Astrocyte (in vitro differentiated cells and primary cell): Measurements from ENCODE around the gene LRRC2. TPM values are rescaled to one million over a fixed set of nuclear protein-coding genes. Genes with fewer than 3 reads are reported as not detected.

ENCODE experiments used
- DNase-seq: peaks from one replicate; pipeline ENCODE4 v3.0.0-alpha.2; 2010; ENCODE audit warnings: low read depth
- FAIRE-seq: peaks from 2 replicates; lab custom pipeline; 2011; peaks lifted over from hg19 to GRCh38; lab: Jason Lieb, UNC
- H2AFZ ChIP-seq: 2 replicates; pipeline ENCODE4 v1.6.0; 2012; ENCODE audit warnings: low read depth, low read length, inconsistent platforms
- H3K27ac ChIP-seq: 2 replicates; pipeline ENCODE4 v1.5.1; 2011; ENCODE audit warnings: low read depth, low read length, inconsistent platforms
- H3K27me3 ChIP-seq: 2 replicates; pipeline ENCODE4 v1.6.0; 2011; ENCODE audit warnings: low read length, inconsistent platforms; ENCODE audit not compliant: insufficient read depth
- H3K36me3 ChIP-seq: 2 replicates; pipeline ENCODE4 v1.5.1; 2011; ENCODE audit warnings: low read length, inconsistent platforms; ENCODE audit not compliant: insufficient read depth
- H3K4me1 ChIP-seq: 2 replicates; pipeline ENCODE4 v1.5.1; 2011; ENCODE audit warnings: low read length, inconsistent platforms; ENCODE audit not compliant: insufficient read depth
- H3K4me2 ChIP-seq: 2 replicates; pipeline ENCODE4 v1.6.0; 2012; ENCODE audit warnings: low read length, inconsistent platforms
- H3K4me3 ChIP-seq: 2 replicates; pipeline ENCODE4 v1.5.1; 2011; ENCODE audit warnings: low read depth, mild to moderate bottlenecking, low read length, inconsistent platforms; ENCODE audit not compliant: insufficient read depth
- H3K79me2 ChIP-seq: 2 replicates; pipeline ENCODE4 v1.6.0; 2012; ENCODE audit warnings: mild to moderate bottlenecking, low read length, inconsistent platforms; ENCODE audit not compliant: insufficient read depth
- H3K9ac ChIP-seq: 2 replicates; pipeline ENCODE4 v1.6.0; 2012; ENCODE audit warnings: mild to moderate bottlenecking, low read length, inconsistent platforms
- H3K9me3 ChIP-seq: 2 replicates; pipeline ENCODE4 v1.5.1; 2012; ENCODE audit warnings: low read depth, mild to moderate bottlenecking, low read length, inconsistent platforms; ENCODE audit not compliant: insufficient read depth
- H4K20me1 ChIP-seq: 2 replicates; pipeline ENCODE4 v1.6.0; 2012; ENCODE audit warnings: low read length, inconsistent platforms; ENCODE audit not compliant: insufficient read depth
- H3K27ac Mint-ChIP-seq: one replicate; pipeline ENCODE4 v1.8.0; 2021; ENCODE audit warnings: mild to moderate bottlenecking, mixed read lengths; ENCODE audit not compliant: unreplicated experiment
- H3K27me3 Mint-ChIP-seq: one replicate; pipeline ENCODE4 v1.8.0; 2021; ENCODE audit warnings: low read depth, mixed read lengths; ENCODE audit not compliant: unreplicated experiment
- H3K36me3 Mint-ChIP-seq: one replicate; pipeline ENCODE4 v1.8.0; 2021; ENCODE audit warnings: low read depth, mixed read lengths; ENCODE audit not compliant: unreplicated experiment
- H3K4me1 Mint-ChIP-seq: one replicate; pipeline ENCODE4 v1.8.0; 2021; ENCODE audit warnings: low read depth, mixed read lengths; ENCODE audit not compliant: unreplicated experiment
- H3K4me3 Mint-ChIP-seq: one replicate; pipeline ENCODE4 v1.8.0; 2021; ENCODE audit warnings: mild to moderate bottlenecking, moderate library complexity, mixed read lengths; ENCODE audit not compliant: unreplicated experiment
- H3K9me3 Mint-ChIP-seq: one replicate; pipeline ENCODE4 v1.8.0; 2021; ENCODE audit warnings: mild to moderate bottlenecking, mixed read lengths; ENCODE audit not compliant: unreplicated experiment
- EZH2 ChIP-seq: IDR thresholded peaks from 2 replicates; pipeline ENCODE4 v1.6.1; 2012; ENCODE audit warnings: mild to moderate bottlenecking, low read length, inconsistent platforms; ENCODE audit not compliant: insufficient read depth
- total RNA-seq: library from RNA; stranded (reverse); gene quantifications from 2 replicates; pipeline ENCODE4 v1.2.1, GENCODE V29; 2021
- TF ChIP-seq, protein P1 (sequence below): IDR thresholded peaks from 2 replicates; pipeline ENCODE4 v1.5.1; 2011; ENCODE audit warnings: low read depth, mild to moderate bottlenecking, inconsistent platforms, low read length, moderate library complexity; ENCODE audit not compliant: insufficient read depth

Gene LRRC2
- total RNA-seq, 1 donor from 2014 or later, result 0.32 TPM

DNA sequence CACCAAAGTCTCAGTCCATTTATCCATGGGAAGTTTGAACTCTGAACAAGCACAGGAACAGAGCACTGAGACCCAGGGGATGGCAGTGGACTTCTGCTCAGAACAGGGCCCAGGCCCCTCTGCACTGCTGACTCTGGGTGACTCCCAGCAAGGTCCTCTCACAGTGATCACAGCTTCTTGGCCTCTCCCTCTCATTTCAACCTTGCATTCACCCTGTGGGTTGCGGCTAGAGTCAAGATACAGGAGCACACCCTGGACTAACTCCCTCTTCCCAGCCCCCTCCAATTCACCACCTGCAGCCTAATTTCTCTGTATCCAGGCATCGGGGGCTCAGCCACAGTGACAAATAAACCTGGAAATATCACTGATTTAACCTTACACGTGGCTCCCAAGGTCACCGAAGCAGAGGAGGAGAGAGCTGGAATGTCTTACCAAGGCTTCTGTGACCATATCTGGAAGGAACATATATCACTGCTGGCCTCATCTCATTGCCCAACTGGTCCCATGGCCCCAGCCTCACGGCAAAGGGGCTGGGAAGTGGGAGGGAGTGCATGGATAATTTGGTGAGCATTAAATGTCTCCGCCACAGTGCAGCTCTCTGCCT is 67.1 kb downstream of the LRRC2 start:
- TF ChIP-seq, protein P1, sequence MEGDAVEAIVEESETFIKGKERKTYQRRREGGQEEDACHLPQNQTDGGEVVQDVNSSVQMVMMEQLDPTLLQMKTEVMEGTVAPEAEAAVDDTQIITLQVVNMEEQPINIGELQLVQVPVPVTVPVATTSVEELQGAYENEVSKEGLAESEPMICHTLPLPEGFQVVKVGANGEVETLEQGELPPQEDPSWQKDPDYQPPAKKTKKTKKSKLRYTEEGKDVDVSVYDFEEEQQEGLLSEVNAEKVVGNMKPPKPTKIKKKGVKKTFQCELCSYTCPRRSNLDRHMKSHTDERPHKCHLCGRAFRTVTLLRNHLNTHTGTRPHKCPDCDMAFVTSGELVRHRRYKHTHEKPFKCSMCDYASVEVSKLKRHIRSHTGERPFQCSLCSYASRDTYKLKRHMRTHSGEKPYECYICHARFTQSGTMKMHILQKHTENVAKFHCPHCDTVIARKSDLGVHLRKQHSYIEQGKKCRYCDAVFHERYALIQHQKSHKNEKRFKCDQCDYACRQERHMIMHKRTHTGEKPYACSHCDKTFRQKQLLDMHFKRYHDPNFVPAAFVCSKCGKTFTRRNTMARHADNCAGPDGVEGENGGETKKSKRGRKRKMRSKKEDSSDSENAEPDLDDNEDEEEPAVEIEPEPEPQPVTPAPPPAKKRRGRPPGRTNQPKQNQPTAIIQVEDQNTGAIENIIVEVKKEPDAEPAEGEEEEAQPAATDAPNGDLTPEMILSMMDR, result no peak
- no peak for TF ChIP-seq EZH2
- no peak overlapping the region for H3K4me2 ChIP-seq
- H3K9ac ChIP-seq, result no peak overlapping the region
- H3K36me3 ChIP-seq, result no peaks in the 10 kb centered on the region
- no peak overlapping the region for H3K4me3 ChIP-seq
- H3K4me1 ChIP-seq, result peaks cover 30% of the 10 kb centered on the region
- H3K27ac ChIP-seq, result no peak overlapping the region
- DNase-seq (no peak), FAIRE-seq (no peak)
- H3K4me3 Mint-ChIP-seq, result no peak overlapping the region
- H4K20me1 ChIP-seq, result no peaks in the 10 kb centered on the region
- peaks cover 7% of the 10 kb centered on the region for H3K27me3 Mint-ChIP-seq
- H3K27ac Mint-ChIP-seq, result no peak overlapping the region
- H3K4me1 Mint-ChIP-seq, result peaks cover 33% of the 10 kb centered on the region
- no peaks in the 10 kb centered on the region for H3K9me3 ChIP-seq
- H3K36me3 Mint-ChIP-seq, result no peaks in the 10 kb centered on the region
- H2AFZ ChIP-seq, result no peak overlapping the region
- H3K79me2 ChIP-seq, result no peaks in the 10 kb centered on the region
- H3K9me3 Mint-ChIP-seq, result peaks cover 2% of the 10 kb centered on the region
- no peaks in the 10 kb centered on the region for H3K27me3 ChIP-seq

DNA sequence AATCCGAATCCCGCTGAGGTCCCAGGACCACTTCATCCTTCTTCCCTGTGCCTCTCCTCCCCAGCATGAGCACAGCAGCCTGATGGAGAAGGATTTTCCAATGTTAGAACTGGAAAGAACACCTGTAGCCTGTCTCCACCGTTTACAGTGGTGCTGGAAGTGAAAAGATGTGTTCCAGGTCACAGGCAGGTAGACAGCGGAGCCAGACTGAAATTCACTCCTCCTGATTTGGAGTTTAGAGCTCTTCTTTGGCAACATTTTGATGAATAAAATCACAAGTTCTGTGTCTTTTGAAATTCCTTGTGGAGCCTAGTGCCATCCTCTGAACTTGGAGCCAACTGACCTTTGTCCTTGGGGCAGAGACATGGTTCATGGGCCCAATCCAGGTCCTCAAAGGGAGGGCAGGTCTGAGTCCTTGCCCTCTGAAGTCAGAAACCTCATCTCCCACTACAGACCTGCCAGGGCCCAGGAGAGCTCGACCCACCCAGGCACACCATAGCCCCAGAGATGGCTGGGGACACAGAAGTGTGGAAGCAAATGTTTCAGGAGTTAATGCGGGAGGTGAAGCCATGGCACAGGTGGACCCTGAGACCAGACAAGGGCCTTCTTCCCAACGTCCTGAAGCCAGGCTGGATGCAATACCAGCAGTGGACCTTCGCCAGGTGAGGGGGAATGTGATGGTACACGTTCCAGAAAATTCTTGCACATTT is 68.4 kb downstream of the LRRC2 start, which contains the start of gene RTP3:
Gene RTP3 (plus strand): TSS at position 421 of the 710 bp plus-strand sequence. CDS start 87 bp downstream, at position 508.
- peaks cover 4% of the 10 kb centered on the region for H3K9me3 Mint-ChIP-seq

More for the DNA sequence above, 68.4 kb downstream of the LRRC2 start, which contains the start of gene RTP3:
- Histone ChIP-seq H3K36me3 (no peaks in the 10 kb centered on the region), H3K79me2 (no peaks in the 10 kb centered on the region), H2AFZ (no peak within 1 kb of the TSS), H3K4me1 (peaks cover 30% of the 10 kb centered on the region), H3K27ac (peak within 1 kb of the TSS; percentile 78), H3K4me2 (no peak within 1 kb of the TSS), H3K27me3 (no peaks in the 10 kb centered on the region), H3K9ac (no peak within 1 kb of the TSS), H3K4me3 (no peak within 1 kb of the TSS), H4K20me1 (no peaks in the 10 kb centered on the region), H3K9me3 (no peaks in the 10 kb centered on the region)
- no peak within 1 kb of the TSS for H3K4me3 Mint-ChIP-seq
- peaks cover 1% of the 10 kb centered on the region for H3K36me3 Mint-ChIP-seq
- H3K27ac Mint-ChIP-seq, result peak within 1 kb of the TSS; percentile 53
- H3K27me3 Mint-ChIP-seq, result peaks cover 10% of the 10 kb centered on the region
- FAIRE-seq (no peak), DNase-seq (no peak)
- TF ChIP-seq, protein P1, result no peak
- no peak for TF ChIP-seq EZH2
- H3K4me1 Mint-ChIP-seq, result peaks cover 32% of the 10 kb centered on the region
